Muscle layer of colon (tissue), 2 donors: ENCODE measurements around the gene RCOR3.
"Not testable (repeated sequence)": the region's sequence is repeated elsewhere in the genome, so short reads cannot be mapped to it uniquely, and the experiment has no call there.

ENCODE experiments used
- H3K27ac ChIP-seq: one replicate; pipeline ENCODE4 v1.7.0; 2013; ENCODE audit warnings: low read depth, mild to moderate bottlenecking, low read length, moderate library complexity
- H3K27me3 ChIP-seq, 2 donors: one replicate each; pipeline ENCODE4 v1.7.0; 2013; ENCODE audit warnings: low read length in 2 of 2, mild to moderate bottlenecking in 2 of 2; ENCODE audit not compliant: insufficient read depth in 2 of 2, control insufficient read depth in 1 of 2
- H3K36me3 ChIP-seq: one replicate; pipeline ENCODE4 v1.7.0; 2013; ENCODE audit warnings: mild to moderate bottlenecking, low read length; ENCODE audit not compliant: insufficient read depth
- H3K4me1 ChIP-seq: one replicate; pipeline ENCODE4 v1.7.0; 2013; ENCODE audit warnings: mild to moderate bottlenecking, low read length; ENCODE audit not compliant: insufficient read depth
- H3K4me3 ChIP-seq, 2 donors: one replicate each; pipeline ENCODE4 v1.7.0; 2013; ENCODE audit warnings: low read length in 2 of 2, low read depth in 1 of 2, mild to moderate bottlenecking in 1 of 2, moderate library complexity in 1 of 2
- H3K9ac ChIP-seq: one replicate; pipeline ENCODE4 v1.7.0; 2013; ENCODE audit warnings: low read length
- H3K9me3 ChIP-seq: one replicate; pipeline ENCODE4 v1.7.0; 2013; ENCODE audit warnings: mild to moderate bottlenecking, low read length
- donor health status: abdominal sarcoma.
- donor health status: Adenocarcinoma of cecum.

Gene RCOR3

DNA sequence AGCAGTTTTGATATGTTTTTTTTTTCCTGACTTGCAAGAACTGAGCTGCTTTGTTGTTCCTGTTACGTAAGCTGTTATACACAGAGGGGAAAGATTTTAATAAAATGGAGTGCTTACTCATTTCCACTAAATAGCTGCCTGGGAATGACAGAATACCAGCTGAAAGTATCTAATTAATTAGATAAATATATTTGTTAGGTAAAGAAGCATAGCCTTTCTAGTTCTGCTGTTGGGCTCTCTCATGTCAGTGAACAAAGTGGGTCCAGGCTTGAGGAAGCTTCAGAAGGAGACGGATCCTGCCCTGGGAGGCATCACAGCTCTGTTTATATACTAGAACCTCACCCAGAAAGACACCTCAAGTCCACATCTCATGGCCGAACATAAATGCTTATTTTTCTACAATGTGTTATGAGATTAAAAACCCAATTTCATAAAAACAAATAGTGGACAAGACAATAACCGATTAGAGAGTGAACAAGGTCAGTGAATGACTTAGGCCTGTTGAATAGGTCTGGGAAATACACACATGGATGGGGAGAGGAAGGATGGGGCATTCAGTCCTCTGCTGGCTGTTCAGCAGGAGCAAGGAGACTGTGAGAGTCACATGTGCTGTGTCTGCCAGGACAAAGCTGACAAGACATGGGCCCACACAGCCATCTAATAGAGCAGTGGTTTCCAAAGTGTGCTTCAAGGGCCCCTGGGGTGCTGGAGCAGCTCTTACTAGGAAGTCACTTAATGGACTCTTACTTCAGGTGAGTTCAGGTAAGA lies 88.1 kb downstream of the RCOR3 start:
- H3K9ac ChIP-seq, result no peak overlapping the region
- no peak overlapping the region for H3K27ac ChIP-seq
- no peaks in the 10 kb centered on the region for H3K36me3 ChIP-seq
- no peaks in the 10 kb centered on the region for H3K27me3 ChIP-seq
- H3K9me3 ChIP-seq, result no peaks in the 10 kb centered on the region
- no peak overlapping the region for H3K4me3 ChIP-seq
- H3K4me1 ChIP-seq, result peaks cover 13% of the 10 kb centered on the region

DNA sequence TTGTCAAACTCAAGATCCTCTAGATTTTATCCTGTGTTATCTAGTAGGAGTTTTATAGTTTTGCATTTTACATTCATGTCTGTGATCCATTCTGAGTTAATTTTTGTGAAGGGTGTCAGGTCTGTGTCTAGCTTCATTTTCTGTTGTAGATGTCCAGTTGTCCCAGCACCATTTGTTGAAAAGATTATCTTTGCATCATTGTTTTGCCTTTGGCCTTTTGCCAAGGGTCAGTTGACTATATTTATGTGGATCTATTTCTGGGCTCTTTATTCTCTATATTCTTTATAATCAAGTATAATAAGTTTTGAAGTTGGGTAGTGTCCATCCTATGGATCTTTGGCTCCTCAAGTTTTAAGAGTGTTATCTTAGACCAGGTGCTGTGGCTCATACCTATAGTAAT lies 89.4 kb downstream of the RCOR3 start:
- Histone ChIP-seq H3K4me1 (peaks cover 13% of the 10 kb centered on the region), H3K9ac (no peak overlapping the region), H3K27ac (no peak overlapping the region), H3K27me3 (no peaks in the 10 kb centered on the region), H3K4me3 (no peak overlapping the region), H3K36me3 (peaks cover 2% of the 10 kb centered on the region), H3K9me3 (no peaks in the 10 kb centered on the region)

DNA sequence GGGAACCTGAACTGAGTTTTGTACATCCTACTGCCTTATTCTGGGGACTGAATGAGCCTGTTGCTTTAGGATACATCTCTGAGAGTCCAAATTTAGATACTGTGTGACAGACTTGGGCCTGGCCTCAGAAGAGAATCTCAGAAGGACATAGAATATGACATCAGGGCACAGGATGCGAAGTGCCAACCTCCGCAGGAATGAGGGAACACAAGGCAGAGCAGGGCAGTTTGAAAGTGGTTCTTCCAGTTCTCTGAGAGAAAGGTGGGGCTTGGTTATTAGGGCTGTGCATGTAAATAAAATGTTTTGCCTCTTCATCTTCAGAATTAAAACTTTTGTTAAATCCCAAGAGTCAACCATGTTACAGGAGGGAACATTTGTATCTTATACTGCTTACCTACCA lies 90.6 kb downstream of the RCOR3 start:
- Histone ChIP-seq H3K9ac (no peak overlapping the region), H3K27ac (no peak overlapping the region)

DNA sequence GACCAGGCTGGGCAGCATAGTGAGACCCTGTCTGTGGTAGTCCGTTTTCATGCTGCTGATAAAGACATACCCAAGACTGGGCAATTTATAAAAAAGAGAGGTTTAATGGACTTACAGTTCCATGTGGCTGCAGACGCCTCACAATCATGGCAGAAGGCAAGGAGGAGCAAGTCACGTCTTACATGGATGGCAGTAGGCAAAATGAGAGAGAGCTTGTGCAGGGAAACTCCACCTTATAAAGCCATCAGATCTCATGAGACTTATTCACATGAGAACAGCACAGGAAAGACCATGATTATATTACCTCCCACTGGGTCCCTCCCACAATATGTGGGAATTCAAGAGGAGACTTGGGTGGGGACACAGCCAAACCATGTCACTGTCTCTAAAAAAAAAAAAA lies 92.9 kb downstream of the RCOR3 start:
- H3K27ac ChIP-seq, result not testable (repeated sequence)

More for the DNA sequence above, 90.6 kb downstream of the RCOR3 start:
- Histone ChIP-seq H3K36me3 (peaks cover 12% of the 10 kb centered on the region), H3K4me3 (no peak overlapping the region), H3K4me1 (peaks cover 13% of the 10 kb centered on the region), H3K27me3 (no peaks in the 10 kb centered on the region), H3K9me3 (no peaks in the 10 kb centered on the region)

DNA sequence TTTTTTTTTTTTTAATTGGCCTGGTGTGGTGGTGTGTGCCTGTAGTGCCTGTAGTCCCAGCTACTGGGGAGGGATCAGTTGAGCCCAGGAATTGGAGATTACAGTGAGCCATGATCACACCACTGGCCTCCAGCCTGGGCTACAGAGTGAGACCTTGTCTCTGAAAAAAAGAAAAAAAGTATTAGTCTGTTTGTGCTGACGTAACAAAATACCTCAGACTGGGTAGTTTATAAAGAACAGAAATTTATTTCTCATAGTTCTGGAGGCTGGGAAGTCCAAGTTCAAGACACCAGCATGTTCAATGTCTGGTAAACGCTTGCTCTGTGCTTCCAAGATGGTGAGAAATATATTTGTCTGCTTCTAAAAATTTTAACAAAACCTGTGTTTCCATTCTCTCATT lies 93.3 kb downstream of the RCOR3 start:
- no peak overlapping the region for H3K9ac ChIP-seq
- peaks cover 26% of the 10 kb centered on the region for H3K36me3 ChIP-seq
- H3K9me3 ChIP-seq, result no peaks in the 10 kb centered on the region
- no peak overlapping the region for H3K27ac ChIP-seq
- H3K4me3 ChIP-seq, result no peak overlapping the region
- H3K4me1 ChIP-seq, result peaks cover 4% of the 10 kb centered on the region
- no peaks in the 10 kb centered on the region for H3K27me3 ChIP-seq

More for the DNA sequence above, 92.9 kb downstream of the RCOR3 start:
- not testable (repeated sequence) for H3K9me3 ChIP-seq, H3K4me3 ChIP-seq, H3K27me3 ChIP-seq, H3K4me1 ChIP-seq, H3K9ac ChIP-seq
- peaks cover 25% of the 10 kb centered on the region for H3K36me3 ChIP-seq

DNA sequence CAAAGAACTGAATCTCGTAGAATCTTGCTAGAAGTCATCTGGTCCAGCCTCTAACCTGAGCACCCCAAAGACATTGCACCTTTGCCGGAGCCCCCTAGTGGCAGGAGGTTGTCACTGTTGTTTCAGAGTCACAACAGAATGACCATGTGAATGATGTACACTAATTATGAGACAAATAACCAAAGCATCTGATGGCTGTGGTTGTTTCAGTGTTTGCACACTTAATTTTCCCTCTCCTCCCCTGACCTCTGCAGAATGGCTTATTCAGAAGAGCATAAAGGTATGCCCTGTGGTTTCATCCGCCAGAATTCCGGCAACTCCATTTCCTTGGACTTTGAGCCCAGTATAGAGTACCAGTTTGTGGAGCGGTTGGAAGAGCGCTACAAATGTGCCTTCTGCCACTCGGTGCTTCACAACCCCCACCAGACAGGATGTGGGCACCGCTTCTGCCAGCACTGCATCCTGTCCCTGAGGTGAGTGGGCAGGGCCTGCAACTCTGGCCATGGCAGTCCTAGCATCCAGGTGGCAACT lies 93.9 kb downstream of the RCOR3 start:
- H3K4me3 ChIP-seq, result no peak overlapping the region
- H3K9me3 ChIP-seq, result no peaks in the 10 kb centered on the region
- H3K27ac ChIP-seq, result no peak overlapping the region
- H3K36me3 ChIP-seq, result peaks cover 26% of the 10 kb centered on the region
- H3K9ac ChIP-seq, result no peak overlapping the region
- H3K4me1 ChIP-seq, result no peaks in the 10 kb centered on the region
- H3K27me3 ChIP-seq, result no peaks in the 10 kb centered on the region

DNA sequence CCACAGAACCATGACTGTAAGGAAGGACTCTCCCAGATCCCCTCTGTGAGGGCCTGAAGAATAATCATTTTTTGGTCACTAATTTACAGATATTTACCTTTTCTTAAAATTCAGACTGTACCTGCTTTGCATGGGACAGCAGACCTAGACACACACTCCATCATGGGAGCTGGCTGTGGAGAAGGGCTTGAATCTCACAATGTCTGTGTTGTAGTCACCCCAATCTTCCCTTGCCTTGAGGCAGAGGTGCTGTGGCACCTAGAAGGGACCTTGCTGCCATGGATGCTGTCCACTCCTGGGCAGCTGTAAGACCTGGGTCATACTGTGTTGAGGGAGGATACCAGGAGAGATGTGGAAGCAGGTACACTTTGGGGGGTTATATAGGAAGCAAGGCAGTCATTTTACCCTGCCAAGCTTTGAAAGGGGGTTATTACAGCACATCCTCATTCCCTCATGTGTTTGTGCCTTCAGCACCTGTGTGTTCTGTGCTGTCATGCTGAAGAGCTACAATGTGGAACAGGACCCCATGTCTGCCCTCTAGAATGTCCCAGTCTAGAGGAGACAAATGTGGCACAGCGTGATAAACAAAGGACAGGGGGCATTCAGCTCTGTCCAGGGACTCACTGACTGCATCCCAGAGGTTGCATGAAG lies 94.5 kb downstream of the RCOR3 start:
- Histone ChIP-seq H3K4me1 (no peaks in the 10 kb centered on the region), H3K9ac (no peak overlapping the region), H3K27me3 (no peaks in the 10 kb centered on the region), H3K4me3 (no peak overlapping the region), H3K9me3 (no peaks in the 10 kb centered on the region), H3K27ac (no peak overlapping the region), H3K36me3 (peaks cover 26% of the 10 kb centered on the region)

DNA sequence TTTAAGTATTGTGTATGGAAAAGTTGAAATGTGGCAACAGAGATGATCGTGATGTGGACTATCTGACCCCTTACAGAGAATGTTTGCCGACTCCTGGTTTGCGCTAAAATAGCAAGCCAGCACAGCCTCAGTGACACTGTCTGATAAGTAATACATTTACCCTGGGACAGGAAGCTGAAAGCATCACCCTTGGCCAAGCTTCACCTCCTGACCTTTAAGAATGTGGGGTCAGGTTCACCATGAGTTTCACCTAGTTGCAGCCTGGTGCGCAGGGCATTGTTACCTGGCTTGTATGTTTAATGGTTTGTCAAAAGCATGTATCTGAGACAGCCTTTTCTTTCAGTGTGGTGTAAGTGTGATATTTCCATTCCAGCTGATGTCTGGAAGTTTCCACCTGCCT lies 96.7 kb downstream of the RCOR3 start:
- Histone ChIP-seq H3K9me3 (no peaks in the 10 kb centered on the region), H3K4me3 (no peak overlapping the region), H3K4me1 (no peaks in the 10 kb centered on the region), H3K27ac (no peak overlapping the region), H3K9ac (no peak overlapping the region), H3K27me3 (no peaks in the 10 kb centered on the region), H3K36me3 (peaks cover 38% of the 10 kb centered on the region)

DNA sequence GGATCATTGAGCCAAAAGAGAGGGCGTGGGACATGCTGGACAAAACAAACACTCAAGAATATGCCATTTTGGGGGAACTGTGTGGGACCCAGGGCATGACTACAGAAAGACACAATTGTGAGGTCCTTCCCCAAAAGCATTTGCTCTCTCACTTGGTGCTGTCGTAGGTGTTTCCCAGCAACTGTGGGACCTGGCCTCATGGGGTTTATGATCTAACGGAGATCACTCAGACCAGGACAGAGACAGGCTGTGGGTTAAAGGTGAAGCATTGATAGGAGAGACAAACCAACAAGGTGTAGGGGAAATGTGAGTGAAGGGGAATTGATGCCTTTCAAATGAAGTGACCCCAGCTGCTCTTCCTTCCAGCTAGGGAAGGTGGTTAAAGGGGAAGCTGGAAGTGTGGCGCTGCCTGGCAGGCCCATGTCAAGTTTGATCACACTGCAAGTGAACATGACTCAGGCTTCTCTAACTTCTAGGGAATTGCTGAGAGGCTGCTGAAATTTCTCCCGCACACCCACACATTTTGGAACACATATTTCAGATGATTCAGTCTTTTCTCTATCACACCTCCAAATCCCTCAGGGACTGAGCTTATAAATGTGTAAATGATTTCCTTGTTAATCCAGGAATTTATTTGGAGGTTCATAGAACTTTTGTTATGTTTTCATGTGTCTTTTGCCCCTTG lies 97.7 kb downstream of the RCOR3 start:
- Histone ChIP-seq H3K4me1 (no peaks in the 10 kb centered on the region), H3K4me3 (no peak overlapping the region), H3K9me3 (no peaks in the 10 kb centered on the region), H3K9ac (no peak overlapping the region), H3K27me3 (no peaks in the 10 kb centered on the region), H3K27ac (no peak overlapping the region), H3K36me3 (peaks cover 43% of the 10 kb centered on the region)

DNA sequence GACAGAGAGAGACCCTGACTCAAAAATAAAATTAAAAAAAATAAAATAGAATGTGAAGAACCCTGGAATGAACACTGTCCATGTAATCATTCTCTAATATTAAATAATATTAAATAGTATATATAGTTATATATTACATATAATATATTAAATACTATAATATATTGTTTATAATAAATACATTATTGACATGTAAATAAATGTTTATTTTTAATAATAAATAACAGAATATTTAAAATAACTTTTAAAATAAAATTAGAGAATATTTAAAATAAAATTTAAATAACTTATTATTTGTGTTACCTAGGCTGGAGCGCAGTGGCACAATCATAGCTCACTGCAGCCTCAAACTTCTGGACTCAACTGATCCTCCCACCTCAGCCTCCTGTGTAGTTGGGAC lies 99.5 kb downstream of the RCOR3 start:
- Histone ChIP-seq H3K4me3 (no peak overlapping the region), H3K9ac (no peak overlapping the region), H3K4me1 (no peaks in the 10 kb centered on the region), H3K36me3 (peaks cover 40% of the 10 kb centered on the region), H3K9me3 (no peaks in the 10 kb centered on the region), H3K27me3 (no peaks in the 10 kb centered on the region), H3K27ac (no peak overlapping the region)

DNA sequence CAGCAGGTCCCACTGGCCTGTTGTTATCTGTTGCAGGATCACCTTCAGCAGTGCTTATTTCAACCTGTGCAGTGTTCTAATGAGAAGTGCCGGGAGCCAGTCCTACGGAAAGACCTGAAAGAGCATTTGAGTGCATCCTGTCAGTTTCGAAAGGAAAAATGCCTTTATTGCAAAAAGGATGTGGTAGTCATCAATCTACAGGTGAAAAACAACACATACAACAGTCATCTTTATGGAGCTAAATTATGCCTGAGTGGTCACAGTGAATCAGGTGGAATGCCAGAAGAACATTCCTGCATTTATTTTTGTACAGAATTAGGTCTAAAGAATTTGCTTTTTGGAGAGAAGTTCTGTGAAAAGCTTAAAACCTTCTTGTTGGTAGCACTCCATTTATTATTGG lies 100.7 kb downstream of the RCOR3 start:
- no peaks in the 10 kb centered on the region for H3K9me3 ChIP-seq
- peaks cover 31% of the 10 kb centered on the region for H3K36me3 ChIP-seq
- H3K4me3 ChIP-seq, result no peak overlapping the region
- H3K27ac ChIP-seq, result no peak overlapping the region
- no peaks in the 10 kb centered on the region for H3K4me1 ChIP-seq
- no peaks in the 10 kb centered on the region for H3K27me3 ChIP-seq
- no peak overlapping the region for H3K9ac ChIP-seq
